GM03348 (cell line): ENCODE data around the gene NEK9.

Experiments used
- DNase-seq: peaks from one replicate; pipeline ENCODE4 v3.0.0; 2012; ENCODE audit warnings: low spot score

Gene NEK9

GRCh38 chr14:75064205-75064567 lies 62.7 kb downstream of the NEK9 start:
- DNase-seq, result no peak

GRCh38 chr14:75063491-75064204 lies 63.2 kb downstream of the NEK9 start, which contains the start of gene ACYP1:
Gene ACYP1, minus strand, starts transcription at chr14:75064024. Its CDS starts 471 bp downstream, at chr14:75063553.
- DNase-seq, result peak; percentile 97

GRCh38 chr14:75063013-75063412 lies 63.8 kb downstream of the NEK9 start:
- no peak for DNase-seq

- DNase-seq, result no peak
Observed at GRCh38 chr14:75060420-75060819, 66.4 kb downstream of the NEK9 start.

- DNase-seq, result no peak
Observed at GRCh38 chr14:75059642-75060041, 67.2 kb downstream of the NEK9 start.

- no peak for DNase-seq
Observed at GRCh38 chr14:75054421-75054820, 72.4 kb downstream of the NEK9 start.

- DNase-seq, result peak; percentile 37
Observed at GRCh38 chr14:75053396-75054291, 73.2 kb downstream of the NEK9 start.

GRCh38 chr14:75051556-75051899 lies 75.3 kb downstream of the NEK9 start:
- DNase-seq, result no peak

GRCh38 chr14:75050852-75051555 lies 75.8 kb downstream of the NEK9 start, which contains the start of gene MLH3:
Gene MLH3, minus strand, starts transcription at chr14:75051467. Its CDS starts 1,812 bp downstream, at chr14:75049655.
- DNase-seq, result peak; percentile 93

GRCh38 chr14:75049731-75050201 lies 77.1 kb downstream of the NEK9 start:
- DNase-seq, result peak; percentile 48

GRCh38 chr14:75049136-75049535 lies 77.7 kb downstream of the NEK9 start:
- no peak for DNase-seq

- DNase-seq, result no peak
Observed at GRCh38 chr14:75048101-75048500, 78.7 kb downstream of the NEK9 start.

GRCh38 chr14:75047506-75047905 lies 79.3 kb downstream of the NEK9 start:
- DNase-seq, result no peak

- DNase-seq, result no peak
Observed at GRCh38 chr14:75046899-75047298, 79.9 kb downstream of the NEK9 start.

- DNase-seq, result no peak
Observed at GRCh38 chr14:75046275-75046674, 80.6 kb downstream of the NEK9 start.

- DNase-seq, result peak; percentile 14
Observed at GRCh38 chr14:75044752-75045151, 82.1 kb downstream of the NEK9 start.

- peak; percentile 43 for DNase-seq
Observed at GRCh38 chr14:75044322-75044721, 82.5 kb downstream of the NEK9 start.

- DNase-seq, result no peak
Observed at GRCh38 chr14:75042035-75042434, 84.8 kb downstream of the NEK9 start.

- DNase-seq, result no peak
Observed at GRCh38 chr14:75041613-75042012, 85.2 kb downstream of the NEK9 start.

GRCh38 chr14:75040959-75041358 lies 85.9 kb downstream of the NEK9 start:
- DNase-seq, result no peak

- DNase-seq, result no peak
Observed at GRCh38 chr14:75040507-75040906, 86.3 kb downstream of the NEK9 start.

GRCh38 chr14:75032939-75033338 lies 93.9 kb downstream of the NEK9 start:
- DNase-seq, result no peak
